H1 (cell line): ENCODE measurements around the gene PROX2. TPM values are rescaled to one million over a fixed set of nuclear protein-coding genes. Genes with fewer than 3 reads are reported as not detected.

Experiments
- CTCF ChIA-PET: fragments of 300-600 bp; sonication (Branson Sonifier 250); formaldehyde crosslinking; loops from one replicate; lab custom pipeline; 2021; ENCODE audit not compliant: partially characterized antibody; lab: Charles Lee
- POLR2A ChIA-PET: fragments of 300-600 bp; sonication (Branson Sonifier 250); formaldehyde crosslinking; loops from one replicate; lab custom pipeline; 2021; ENCODE audit warnings: inconsistent platforms; ENCODE audit not compliant: partially characterized antibody; lab: Charles Lee
- DNase-seq, 2 experiments: peaks; one replicate each; pipeline versions ENCODE4 v3.0.0 to v3.0.0-alpha.2; 2010 to 2022; ENCODE audit warnings: low spot score in 2 of 2, low read depth in 1 of 2, mixed read lengths in 1 of 2
- FAIRE-seq: peaks from 2 replicates; lab custom pipeline; 2011; peaks lifted over from hg19 to GRCh38; lab: Jason Lieb, UNC
- H2AFZ ChIP-seq: 2 replicates; pipeline ENCODE4 v1.8.1; 2012; ENCODE audit warnings: low read length, inconsistent platforms
- H2AK5ac ChIP-seq: 2 replicates; pipeline ENCODE4 v1.6.1; 2013; ENCODE audit warnings: low read depth, low read length
- H2BK120ac ChIP-seq: replicated peaks from 2 replicates; pipeline ENCODE3; 2013; ENCODE audit warnings: low read depth, low read length, inconsistent platforms
- H2BK12ac ChIP-seq: 2 replicates; pipeline ENCODE4 v1.6.1; 2013; ENCODE audit warnings: low read depth, low read length
- H2BK15ac ChIP-seq: 2 replicates; pipeline ENCODE4 v1.6.1; 2013; ENCODE audit warnings: low read length
- H2BK20ac ChIP-seq: 2 replicates; pipeline ENCODE4 v1.6.1; 2013; ENCODE audit warnings: low read length
- H2BK5ac ChIP-seq: 2 replicates; pipeline ENCODE4 v1.6.1; 2013; ENCODE audit warnings: low read depth, low read length
- H3K14ac ChIP-seq: 2 replicates; pipeline ENCODE4 v1.6.1; 2013; ENCODE audit warnings: inconsistent platforms; ENCODE audit not compliant: insufficient read length
- H3K18ac ChIP-seq: 2 replicates; pipeline ENCODE4 v1.6.1; 2013; ENCODE audit warnings: low read length; ENCODE audit errors: extremely low read depth
- H3K23ac ChIP-seq: 2 replicates; pipeline ENCODE4 v1.6.1; 2013; ENCODE audit warnings: inconsistent platforms; ENCODE audit not compliant: insufficient read length
- H3K23me2 ChIP-seq: 2 replicates; pipeline ENCODE4 v1.6.1; 2013; ENCODE audit warnings: low read depth, low read length
- H3K27ac ChIP-seq: 2 replicates; pipeline ENCODE4 v1.6.1; 2011; ENCODE audit warnings: low read depth, low read length, inconsistent platforms
- H3K27me3 ChIP-seq, 4 experiments: replicated peaks in 1 of 4; 1 replicate in 1 of 4; 2 replicates in 3 of 4; pipeline versions ENCODE4 v1.6.1 to v1.8.1; 2011 to 2013; ENCODE audit warnings: low read length in 3 of 4, mild to moderate bottlenecking in 3 of 4, inconsistent platforms in 2 of 4, mixed read lengths in 2 of 4, moderate library complexity in 1 of 4; ENCODE audit not compliant: control insufficient read depth in 3 of 4, insufficient read depth in 3 of 4; ENCODE audit errors: extremely low read depth in 1 of 4
- H3K36me3 ChIP-seq, 4 experiments: 2 replicates each; pipeline versions ENCODE4 v1.6.1 to v1.8.1; 2011 to 2013; ENCODE audit warnings: mild to moderate bottlenecking in 4 of 4, low read length in 3 of 4, moderate library complexity in 2 of 4, control low read depth in 1 of 4, inconsistent platforms in 1 of 4; ENCODE audit not compliant: insufficient read depth in 4 of 4, control insufficient read depth in 2 of 4
- H3K4ac ChIP-seq: replicated peaks from 2 replicates; pipeline ENCODE3; 2013; ENCODE audit warnings: low read length, low read depth, mixed read lengths, inconsistent platforms; ENCODE audit not compliant: insufficient read length
- H3K4me1 ChIP-seq, 4 experiments: replicated peaks in 1 of 4; 1 replicate in 1 of 4; 2 replicates in 3 of 4; pipeline versions ENCODE4 v1.6.1 to v1.8.1; 2011 to 2013; ENCODE audit warnings: low read length in 3 of 4, inconsistent platforms in 2 of 4, mixed read lengths in 1 of 4; ENCODE audit not compliant: insufficient read depth in 4 of 4, control insufficient read depth in 3 of 4
- H3K4me2 ChIP-seq, 2 experiments: 2 replicates each; pipeline versions ENCODE4 v1.6.1 to v1.8.1; 2011 to 2013; ENCODE audit warnings: low read depth in 2 of 2, low read length in 2 of 2, control low read depth in 1 of 2, inconsistent platforms in 1 of 2, mild to moderate bottlenecking in 1 of 2; ENCODE audit not compliant: insufficient read depth in 1 of 2
- H3K4me3 ChIP-seq, 4 experiments: fragments of 200-600, 300-600 bp in 1 of 4; sonication (generic), shearing (Covaris generic), sonication (Bioruptor Twin) in 1 of 4; 2 replicates each; pipeline versions ENCODE4 v1.5.1 to v1.8.1; 2011 to 2016; ENCODE audit warnings: low read length in 4 of 4, low read depth in 3 of 4, control low read depth in 2 of 4, inconsistent platforms in 2 of 4, mild to moderate bottlenecking in 2 of 4, mixed read lengths in 1 of 4, moderate library complexity in 1 of 4; ENCODE audit not compliant: insufficient read depth in 2 of 4; ENCODE audit errors: extremely low read depth in 1 of 4
- H3K56ac ChIP-seq: replicated peaks from 2 replicates; pipeline ENCODE3; 2013; ENCODE audit warnings: low read depth, mild to moderate bottlenecking, mixed read lengths, low read length, inconsistent platforms; ENCODE audit not compliant: insufficient read length
- H3K79me1 ChIP-seq: 2 replicates; pipeline ENCODE4 v1.6.1; 2013; ENCODE audit warnings: low read depth, low read length, control low read depth
- H3K79me2 ChIP-seq, 2 experiments: 2 replicates each; pipeline versions ENCODE4 v1.6.1 to v1.8.1; 2012 to 2013; ENCODE audit warnings: low read length in 2 of 2, mild to moderate bottlenecking in 2 of 2, inconsistent platforms in 1 of 2; ENCODE audit not compliant: insufficient read depth in 2 of 2, control insufficient read depth in 1 of 2
- H3K9ac ChIP-seq, 4 experiments: replicated peaks in 1 of 4; 1 replicate in 1 of 4; 2 replicates in 3 of 4; pipeline versions ENCODE4 v1.6.1 to v1.8.1; 2011 to 2013; ENCODE audit warnings: low read depth in 3 of 4, low read length in 3 of 4, control low read depth in 2 of 4, mild to moderate bottlenecking in 2 of 4, moderate library complexity in 2 of 4, inconsistent platforms in 1 of 4; ENCODE audit errors: extremely low read depth in 1 of 4
- H3K9me3 ChIP-seq, 2 experiments: 2 replicates each; pipeline versions ENCODE4 v1.6.1 to v1.8.1; 2012 to 2013; ENCODE audit warnings: mild to moderate bottlenecking in 2 of 2, moderate library complexity in 2 of 2, control low read depth in 1 of 2, inconsistent platforms in 1 of 2, low read depth in 1 of 2, low read length in 1 of 2, mixed read lengths in 1 of 2; ENCODE audit not compliant: insufficient read depth in 2 of 2
- H4K20me1 ChIP-seq, 2 experiments: replicated peaks in 1 of 2; 2 replicates each; pipeline versions ENCODE3 to v1.8.1; 2011 to 2013; ENCODE audit warnings: inconsistent platforms in 2 of 2, low read length in 2 of 2, mild to moderate bottlenecking in 1 of 2; ENCODE audit not compliant: insufficient read depth in 2 of 2, control insufficient read depth in 1 of 2
- H4K5ac ChIP-seq: 2 replicates; pipeline ENCODE4 v1.6.1; 2013; ENCODE audit warnings: low read length, low read depth, mixed read lengths, inconsistent platforms; ENCODE audit not compliant: insufficient read length
- H4K8ac ChIP-seq: 2 replicates; pipeline ENCODE4 v1.8.0; 2013; ENCODE audit warnings: mild to moderate bottlenecking, moderate library complexity, low read length, inconsistent platforms; ENCODE audit not compliant: insufficient read depth; ENCODE audit errors: extremely low read depth
- H4K91ac ChIP-seq: replicated peaks from 2 replicates; pipeline ENCODE3; 2013; ENCODE audit warnings: low read length, mixed read lengths, inconsistent platforms; ENCODE audit not compliant: insufficient read length
- ATF3 ChIP-seq: IDR thresholded peaks from 2 replicates; pipeline ENCODE4 v1.6.1; 2011; ENCODE audit warnings: low read depth, mild to moderate bottlenecking, low read length; ENCODE audit not compliant: insufficient read depth
- E2F6 ChIP-seq: IDR thresholded peaks from 2 replicates; pipeline ENCODE4 v1.6.1; 2012; ENCODE audit warnings: inconsistent platforms
- FOSL1 ChIP-seq: IDR thresholded peaks from 2 replicates; pipeline ENCODE4 v1.6.1; 2011; ENCODE audit warnings: mild to moderate bottlenecking, low read depth, low read length, moderate library complexity; ENCODE audit not compliant: insufficient read depth
- KDM4A ChIP-seq: IDR thresholded peaks from one replicate; pipeline ENCODE4 v1.7.1; 2012; ENCODE audit warnings: low read depth, mild to moderate bottlenecking, moderate library complexity, low read length, inconsistent platforms; ENCODE audit not compliant: severe bottlenecking
- NANOG ChIP-seq: IDR thresholded peaks from 2 replicates; pipeline ENCODE4 v1.6.1; 2011; ENCODE audit warnings: low read length, low read depth, mild to moderate bottlenecking, inconsistent platforms; ENCODE audit not compliant: insufficient read depth, poor library complexity, severe bottlenecking
- PHF8 ChIP-seq: fragments of 200-600 bp; sonication (generic); conservative IDR thresholded peaks from 2 replicates; pipeline ENCODE4 v1.7.1; 2012; ENCODE audit warnings: low read depth, mild to moderate bottlenecking, inconsistent platforms, low read length, moderate library complexity
- POLR2AphosphoS5 ChIP-seq: IDR thresholded peaks from 2 replicates; pipeline ENCODE4 v1.6.1; 2011; ENCODE audit warnings: low read depth, low read length
- SAP30 ChIP-seq: fragments of 300-600 bp; sonication (generic); IDR thresholded peaks from 2 replicates; pipeline ENCODE4 v1.7.1; 2012; ENCODE audit warnings: low read length, moderate library complexity, mild to moderate bottlenecking, inconsistent platforms; ENCODE audit not compliant: insufficient read depth, insufficient replicate concordance
- SP2 ChIP-seq: IDR thresholded peaks from 2 replicates; pipeline ENCODE4 v1.6.1; 2012; ENCODE audit warnings: mild to moderate bottlenecking, low read length, inconsistent platforms
- WGBS, 2 experiments: shearing (Covaris generic) in 1 of 2; methylation state at CpG; one replicate each; pipeline versions ENCODE4 v1.1.6 to v1.1.7; 2013 to 2015; ENCODE audit warnings: low lambda C conversion rate in 2 of 2, mixed read lengths in 2 of 2, inconsistent platforms in 1 of 2, low coverage in 1 of 2, missing lambda C conversion rate in 1 of 2; ENCODE audit not compliant: insufficient replicate concordance in 2 of 2, insufficient coverage in 1 of 2, insufficient read length in 1 of 2; ENCODE audit errors: extremely low coverage in 1 of 2, missing lambda C conversion rate in 1 of 2; 5-methylcytosine and 5-hydroxymethylcytosine counted together
- polyA plus RNA-seq, 7 experiments: library from polyadenylated mRNA; depleted of rRNA in 3 of 7; stranded (reverse) in 5 of 7; unstranded in 2 of 7; fragments of >200 nt in 5 of 7; fragments of 200-250 nt in 2 of 7; gene quantifications; 1 replicate in 5 of 7; 2 replicates in 1 of 7; 4 replicates in 1 of 7; pipeline versions ENCODE4 v1.2.1 to v1.2.3, GENCODE V29; 2011 to 2013; ENCODE audit warnings: missing spikeins in 2 of 7, mixed read lengths in 2 of 7
- total RNA-seq: library from RNA; stranded (reverse); fragmentation: NEBNext Ultra II Directional; extraction: Animal tissue kit (Norgen Biotek cat#: 25700); gene quantifications from 2 replicates; pipeline ENCODE4 v1.2.1, GENCODE V29; 2021

Gene PROX2
- total and polyA plus RNA-seq, 2 of the 8 experiments (the other 6 are each of a cell fraction or from before 2014, with no cell fraction given) = 0.03 TPM; not detected in 1

- no peak overlapping the region for H2AK5ac ChIP-seq
- H4K8ac ChIP-seq = no peak overlapping the region
- H3K79me2 ChIP-seq = no peaks in the 10 kb centered on the region
- H4K20me1 ChIP-seq = no peaks in the 10 kb centered on the region
- H3K14ac ChIP-seq = no peak overlapping the region
- H3K27ac ChIP-seq = no peak overlapping the region
- 84% methylated on average over 5 of the region's 5 CpGs; no CpG with 5 or more reads in 1 of the 2 experiments for WGBS, 2 experiments
- H3K23me2 ChIP-seq = no peaks in the 10 kb centered on the region
- H3K18ac ChIP-seq = no peak overlapping the region
- H2BK12ac ChIP-seq = no peak overlapping the region
- H2AFZ ChIP-seq = no peak overlapping the region
- no peaks in the 10 kb centered on the region for H3K36me3 ChIP-seq
- ChIA-PET POLR2A (interaction anchor here (0.6 kb wide), 1 partner anchor 10 kb away, joined by 3 read pairs; no protein-coding TSS in a partner anchor), CTCF (interaction anchor here (1.0 to 18.3 kb wide), 4 partner anchors 9 to 223 kb away, joined by 3 to 509 read pairs (median 184); partner anchors contain the start of genes DLST and PROX2)
- H3K56ac ChIP-seq = no peak overlapping the region
- H4K91ac ChIP-seq = no peak overlapping the region
- no peak for FAIRE-seq
- H2BK5ac ChIP-seq = no peak overlapping the region
- no peaks in the 10 kb centered on the region for H3K9me3 ChIP-seq
- H4K5ac ChIP-seq = no peak overlapping the region
- H3K4ac ChIP-seq = no peak overlapping the region
- 0 out of 7 replicates have a peak, but pooled peaks cover 0 to 2% (median 0%) of the 10 kb centered on the region in 4 experiments for H3K4me1 ChIP-seq
- H3K4me2 ChIP-seq = no peak overlapping the region
- no peak for DNase-seq
- H2BK15ac ChIP-seq = no peak overlapping the region
- no peak overlapping the region for H2BK120ac ChIP-seq
- H2BK20ac ChIP-seq = no peak overlapping the region
- H3K9ac ChIP-seq = no peak overlapping the region
- no peak overlapping the region for H3K4me3 ChIP-seq
- no peak overlapping the region for H3K23ac ChIP-seq
- H3K79me1 ChIP-seq = no peaks in the 10 kb centered on the region
- H3K27me3 ChIP-seq = no peaks in the 10 kb centered on the region
- no peak for TF ChIP-seq E2F6
- no peak for TF ChIP-seq SP2
- TF ChIP-seq POLR2AphosphoS5 = no peak
- no peak for TF ChIP-seq FOSL1
- no peak for TF ChIP-seq NANOG
- no peak for TF ChIP-seq ATF3
- no peak for TF ChIP-seq SAP30
- TF ChIP-seq KDM4A = no peak
- no peak for TF ChIP-seq PHF8
These were observed 10.8 kb downstream of the PROX2 start for GRCh38 chr14:74865156-74865555.
